GM18520 (cell line): Measurements from ENCODE around the gene TTLL11.

Experiments used
- ATAC-seq: cut with Tn5 transposase; IDR thresholded peaks from one replicate; pipeline ENCODE4 v1.9.1; 2021; ENCODE audit not compliant: unreplicated experiment

The TTLL11 gene

GRCh38 chr9:121887553-121888437, 205.3 kb downstream of the TTLL11 start:
- no peak for ATAC-seq

- ATAC-seq = no peak
Observed at GRCh38 chr9:121886759-121887485, 206.2 kb downstream of the TTLL11 start.

GRCh38 chr9:121885345-121885901, 207.7 kb downstream of the TTLL11 start:
- no peak for ATAC-seq

GRCh38 chr9:121884057-121884541, 209.0 kb downstream of the TTLL11 start:
- ATAC-seq = no peak

GRCh38 chr9:121883281-121884056, 209.6 kb downstream of the TTLL11 start:
- ATAC-seq = no peak

GRCh38 chr9:121881920-121882500, 211.1 kb downstream of the TTLL11 start:
- ATAC-seq = no peak

GRCh38 chr9:121880343-121880898, 212.7 kb downstream of the TTLL11 start:
- no peak for ATAC-seq

- ATAC-seq = no peak
Observed at GRCh38 chr9:121878271-121878822, 214.8 kb downstream of the TTLL11 start.

GRCh38 chr9:121876658-121877271, 216.3 kb downstream of the TTLL11 start:
- no peak for ATAC-seq

GRCh38 chr9:121876255-121876654, 216.9 kb downstream of the TTLL11 start:
- ATAC-seq = no peak

- ATAC-seq = no peak
Observed at GRCh38 chr9:121874524-121874923, 218.6 kb downstream of the TTLL11 start.

GRCh38 chr9:121871431-121872025, 221.6 kb downstream of the TTLL11 start:
- no peak for ATAC-seq

GRCh38 chr9:121870271-121870670, 222.8 kb downstream of the TTLL11 start:
- ATAC-seq = no peak

GRCh38 chr9:121868626-121869025, 224.5 kb downstream of the TTLL11 start:
- no peak for ATAC-seq

GRCh38 chr9:121866927-121867326, 226.2 kb downstream of the TTLL11 start:
- ATAC-seq = no peak

- no peak for ATAC-seq
Observed at GRCh38 chr9:121865884-121866283, 227.2 kb downstream of the TTLL11 start.

- ATAC-seq = no peak
Observed at GRCh38 chr9:121865060-121865459, 228.0 kb downstream of the TTLL11 start.

- no peak for ATAC-seq
Observed at GRCh38 chr9:121863955-121864354, 229.2 kb downstream of the TTLL11 start.
